Measurements from ENCODE around the gene SCD5.

DNA sequence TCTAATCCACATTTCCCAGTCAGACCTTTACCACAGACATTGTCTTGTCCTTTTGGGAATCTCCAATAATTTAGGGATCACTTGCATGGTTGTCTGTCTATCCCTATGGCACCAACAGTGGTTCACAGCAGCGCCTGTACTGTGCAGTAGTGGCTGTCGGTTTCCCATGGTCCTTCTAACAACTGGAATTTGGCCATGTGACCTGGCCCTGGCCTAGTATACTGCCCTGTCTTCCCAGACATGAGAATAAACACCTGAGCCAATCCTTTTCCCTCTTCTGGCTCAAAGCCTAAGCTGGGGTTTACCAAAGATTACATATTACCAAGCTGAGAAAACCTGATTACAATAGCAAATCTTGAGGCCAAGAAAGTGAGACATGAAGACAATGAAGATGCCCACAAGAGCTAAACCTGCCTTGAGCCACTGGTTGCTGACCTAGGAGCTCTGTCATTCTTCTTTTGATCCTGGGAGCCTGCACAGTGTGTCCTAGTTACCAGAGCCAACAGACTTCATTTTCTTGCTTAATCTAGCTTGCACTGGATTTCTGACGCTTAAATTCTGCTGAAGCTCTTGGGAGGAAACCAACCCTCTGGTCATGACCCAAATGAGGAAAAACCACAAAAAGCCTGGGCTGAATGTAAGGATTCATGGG, 92.1 kb downstream of the SCD5 start:
- TF ChIP-seq, protein P1, sequence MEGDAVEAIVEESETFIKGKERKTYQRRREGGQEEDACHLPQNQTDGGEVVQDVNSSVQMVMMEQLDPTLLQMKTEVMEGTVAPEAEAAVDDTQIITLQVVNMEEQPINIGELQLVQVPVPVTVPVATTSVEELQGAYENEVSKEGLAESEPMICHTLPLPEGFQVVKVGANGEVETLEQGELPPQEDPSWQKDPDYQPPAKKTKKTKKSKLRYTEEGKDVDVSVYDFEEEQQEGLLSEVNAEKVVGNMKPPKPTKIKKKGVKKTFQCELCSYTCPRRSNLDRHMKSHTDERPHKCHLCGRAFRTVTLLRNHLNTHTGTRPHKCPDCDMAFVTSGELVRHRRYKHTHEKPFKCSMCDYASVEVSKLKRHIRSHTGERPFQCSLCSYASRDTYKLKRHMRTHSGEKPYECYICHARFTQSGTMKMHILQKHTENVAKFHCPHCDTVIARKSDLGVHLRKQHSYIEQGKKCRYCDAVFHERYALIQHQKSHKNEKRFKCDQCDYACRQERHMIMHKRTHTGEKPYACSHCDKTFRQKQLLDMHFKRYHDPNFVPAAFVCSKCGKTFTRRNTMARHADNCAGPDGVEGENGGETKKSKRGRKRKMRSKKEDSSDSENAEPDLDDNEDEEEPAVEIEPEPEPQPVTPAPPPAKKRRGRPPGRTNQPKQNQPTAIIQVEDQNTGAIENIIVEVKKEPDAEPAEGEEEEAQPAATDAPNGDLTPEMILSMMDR (IDR thresholded peaks at IDR 0.05), result no peak
- no peak for TF ChIP-seq POLR2A (IDR thresholded peaks at IDR 0.05; ENCODE audit: low read depth)
- no peak for TF ChIP-seq EP300 (IDR thresholded peaks at IDR 0.05)
- no peak for TF ChIP-seq POLR2AphosphoS5 (IDR thresholded peaks at IDR 0.05)

Data from esophagus muscularis mucosa (tissue), 4 donors.